GM19239 (cell line): Measurements from ENCODE around the gene PDYN.
A peak's percentile ranks its signal among the peaks of the same experiment; 100 is the strongest.
"Not testable (repeated sequence)": the region's sequence is repeated elsewhere in the genome, so short reads cannot be mapped to it uniquely, and the experiment has no call there.

Source experiments
- DNase-seq: peaks from one replicate; pipeline ENCODE4 v3.0.0; 2011; ENCODE audit warnings: low spot score; ENCODE audit not compliant: insufficient read length
- FAIRE-seq: peaks from 2 replicates; lab custom pipeline; 2011; peaks lifted over from hg19 to GRCh38; lab: Jason Lieb, UNC

Gene PDYN

DNA sequence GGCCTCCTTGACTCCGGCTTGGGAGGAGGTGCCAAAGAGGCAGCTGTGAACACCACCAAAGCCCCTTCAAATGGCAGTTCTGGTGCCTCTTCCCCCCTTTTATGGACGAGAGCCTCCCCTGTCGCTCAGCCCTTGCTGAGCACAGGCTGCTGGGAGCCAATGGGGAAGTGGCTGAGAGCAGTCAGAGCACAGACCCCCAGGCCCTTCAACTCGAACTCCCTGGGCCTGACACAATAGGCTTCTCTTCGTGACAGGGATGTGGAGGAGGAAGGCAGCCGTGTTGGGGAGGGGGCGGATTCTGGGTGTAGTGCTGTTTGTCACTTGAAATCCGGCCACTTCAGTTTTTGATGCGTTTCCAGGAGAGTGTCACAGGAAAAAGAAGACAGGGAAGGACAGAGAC lies at the start of gene PDYN:
Gene PDYN, minus strand, starts transcription at position 73 of the 400 bp plus-strand sequence. CDS start 10,974 bp downstream, outside the sequence.
- DNase-seq, result no peak
- no peak for FAIRE-seq

DNA sequence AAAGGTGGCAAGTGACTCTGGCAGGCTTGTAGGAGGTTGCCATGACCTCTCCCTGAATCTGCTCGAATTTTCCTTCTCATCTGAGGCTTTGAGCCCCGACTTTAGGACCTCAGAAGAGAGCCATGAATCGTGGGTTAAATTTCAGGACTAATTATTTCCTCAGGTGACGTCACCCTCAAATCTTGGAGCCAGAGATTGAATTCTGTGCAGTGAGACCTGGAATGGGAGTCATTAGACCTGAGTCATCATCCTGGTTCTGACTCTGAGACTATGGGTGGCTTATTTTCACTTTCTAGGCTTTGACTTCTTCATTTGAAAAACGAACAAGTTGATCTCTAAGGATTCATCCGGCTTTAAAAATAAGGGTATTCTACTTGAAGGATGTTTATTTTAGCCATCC lies 48.5 kb upstream of the PDYN start:
- no peak for DNase-seq
- no peak for FAIRE-seq

DNA sequence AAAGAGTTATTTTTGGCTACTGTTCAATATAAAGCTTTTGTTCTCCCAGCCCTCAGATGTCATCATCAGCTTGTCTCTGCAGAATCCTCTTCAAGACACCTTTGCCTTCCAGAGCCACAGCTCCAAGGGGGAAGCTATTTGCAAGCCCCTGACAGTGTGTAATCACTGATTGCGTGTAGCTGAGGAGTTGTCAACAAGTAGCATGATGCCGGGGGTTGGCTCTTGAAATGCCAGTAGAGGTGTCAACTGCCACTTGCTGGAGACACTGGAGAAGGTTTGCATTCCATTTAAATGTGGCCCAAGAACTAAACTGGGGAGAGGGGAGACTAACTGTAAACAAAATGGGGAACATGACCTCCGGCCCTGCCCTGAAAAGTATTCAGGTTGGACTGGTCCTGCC lies 44.3 kb upstream of the PDYN start:
- DNase-seq, result no peak
- no peak for FAIRE-seq

DNA sequence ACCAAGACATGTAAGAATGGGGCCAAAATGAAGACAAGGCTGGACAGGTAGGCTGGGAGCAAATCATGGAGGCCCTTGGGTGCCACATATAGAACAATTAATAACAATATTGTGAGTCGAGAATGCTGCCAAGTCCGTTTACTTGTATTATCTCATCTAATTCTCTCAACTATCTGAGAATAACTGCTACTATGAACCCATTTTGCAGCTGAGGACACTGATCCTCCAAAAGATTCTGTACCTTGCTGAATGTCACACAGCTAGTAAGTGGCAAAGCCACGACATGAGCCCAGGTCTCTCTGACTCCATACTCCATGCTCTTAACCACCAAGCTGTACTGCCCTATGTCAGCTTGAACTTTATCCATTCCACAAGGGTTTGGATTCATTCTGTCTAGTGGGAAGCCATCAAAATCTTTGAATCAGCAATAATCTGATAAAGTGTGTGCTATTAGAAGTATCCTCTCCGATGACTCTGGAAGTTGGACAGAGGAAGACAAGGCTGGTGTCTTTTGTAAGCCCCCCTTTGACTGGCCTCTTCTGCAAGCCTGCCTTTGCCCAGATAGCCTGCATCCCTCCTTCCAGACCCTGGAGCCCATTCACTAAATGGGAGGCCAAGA lies 43.5 kb upstream of the PDYN start:
- DNase-seq (no peak), FAIRE-seq (no peak)

DNA sequence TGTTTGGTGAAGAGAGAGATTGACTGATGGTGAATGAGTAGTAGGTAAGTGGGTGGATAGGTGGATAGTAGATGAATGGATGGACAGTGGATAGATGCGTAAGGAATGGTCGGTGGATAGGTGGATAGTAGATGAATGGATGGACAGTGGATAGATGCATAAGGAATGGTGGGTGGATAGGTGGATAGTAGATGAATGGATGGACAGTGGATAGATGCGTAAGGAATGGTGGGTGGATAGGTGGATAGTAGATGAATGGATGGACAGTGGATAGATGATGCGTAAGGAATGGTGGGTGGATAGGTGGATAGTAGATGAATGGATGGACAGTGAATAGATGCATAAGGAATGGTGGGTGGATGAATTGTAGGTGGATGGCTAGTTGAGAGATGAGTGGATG lies 42.5 kb upstream of the PDYN start:
- DNase-seq, FAIRE-seq: not testable (repeated sequence)

DNA sequence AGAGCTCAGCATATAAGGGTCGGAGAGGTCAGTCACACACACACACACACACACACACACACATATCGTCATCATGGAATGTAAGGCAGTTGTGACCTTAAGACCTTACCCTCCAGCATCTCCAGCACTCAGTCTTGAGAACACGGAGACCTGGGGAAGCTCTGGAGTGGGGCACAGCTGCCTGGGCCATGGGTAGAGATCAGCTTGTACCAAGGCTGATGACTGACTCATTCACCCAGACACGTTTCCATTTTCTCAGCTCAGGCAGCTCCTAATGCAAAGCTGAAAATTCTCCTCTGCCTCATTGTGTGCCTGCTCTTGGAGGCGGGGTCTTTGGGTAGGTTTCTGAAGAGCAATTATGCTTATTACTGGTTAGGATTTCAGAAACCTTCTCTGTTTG lies 38.3 kb upstream of the PDYN start:
- no peak for FAIRE-seq

DNA sequence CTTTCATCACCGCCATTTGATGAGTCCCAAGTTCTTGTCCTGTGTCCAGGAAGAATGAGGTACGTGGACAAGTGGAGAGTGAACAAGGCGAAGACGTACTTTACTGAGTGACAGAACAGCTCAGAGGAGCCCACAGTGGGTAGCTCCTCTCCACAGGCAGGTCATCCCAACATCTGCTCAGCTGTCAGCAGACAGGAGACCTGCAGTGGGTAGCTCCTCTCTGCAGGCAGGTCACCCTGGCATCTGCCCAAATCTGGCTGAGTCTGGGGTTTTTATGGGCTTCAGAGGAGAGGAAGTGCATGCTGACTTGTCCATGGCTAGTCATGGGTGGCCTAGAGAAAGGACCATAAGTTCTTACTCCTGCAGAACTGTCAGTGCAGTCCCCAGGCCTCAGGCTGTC lies 32.7 kb upstream of the PDYN start:
- no peak for DNase-seq
- FAIRE-seq, result no peak

More for the DNA sequence above, 38.3 kb upstream of the PDYN start:
- DNase-seq, result no peak

DNA sequence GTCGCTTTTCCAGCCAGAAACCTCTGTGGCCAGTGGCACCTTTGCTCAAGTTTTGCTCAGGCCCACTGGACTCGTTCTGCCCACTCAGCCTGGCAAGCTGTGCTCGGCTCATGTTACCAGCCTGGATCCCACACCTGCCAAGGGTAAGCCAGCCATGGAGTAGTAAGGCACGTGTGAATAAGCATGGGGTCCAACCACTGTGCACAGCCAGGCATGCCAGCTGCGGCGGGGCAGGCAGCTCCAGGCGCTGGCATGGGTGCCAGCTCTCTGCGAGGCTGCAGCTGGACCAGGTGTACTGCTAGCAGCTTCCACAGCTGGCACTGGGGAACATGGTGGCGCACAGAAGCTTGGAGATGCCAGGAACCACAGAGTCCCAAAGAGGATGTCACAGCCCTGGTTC lies 32.1 kb upstream of the PDYN start:
- DNase-seq (no peak), FAIRE-seq (no peak)

DNA sequence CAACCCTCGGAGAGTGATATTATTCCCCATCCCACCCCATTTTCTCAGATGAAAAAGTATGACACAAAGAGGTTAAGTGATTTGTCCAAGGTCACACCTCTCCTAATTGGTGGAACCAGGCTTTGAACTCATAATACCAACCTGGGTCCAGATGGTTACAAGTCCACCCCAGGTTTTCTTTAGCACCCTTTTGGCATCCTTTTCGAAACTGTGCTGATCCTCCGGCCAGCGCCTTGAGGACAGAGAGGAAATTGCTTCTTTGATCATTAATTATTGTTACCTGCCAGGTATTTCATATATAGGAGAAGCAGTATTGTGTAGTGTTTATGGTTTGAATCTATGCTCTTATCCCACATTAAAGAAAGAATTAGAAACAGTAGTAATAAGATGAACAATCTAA lies 29.3 kb upstream of the PDYN start:
- FAIRE-seq, result no peak
- DNase-seq, result no peak

DNA sequence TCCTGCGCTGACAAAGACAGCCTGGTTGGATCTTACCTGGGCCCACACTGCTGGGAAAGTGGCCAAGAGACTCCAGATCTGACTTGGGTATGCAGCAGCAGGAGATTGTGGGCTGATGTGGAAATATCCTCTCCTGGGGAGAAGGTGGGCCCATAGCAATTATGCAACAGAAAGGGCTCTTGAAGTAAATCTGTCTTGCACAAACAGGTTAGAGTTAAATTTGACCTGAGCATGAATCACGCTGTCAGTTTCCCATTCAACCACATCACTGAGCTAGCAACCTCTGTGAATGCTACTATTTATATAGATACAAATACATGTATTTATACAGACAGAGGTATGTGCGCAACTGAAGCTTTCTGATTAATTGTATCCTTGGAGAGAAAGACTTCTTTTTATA lies 28.3 kb upstream of the PDYN start:
- FAIRE-seq (no peak), DNase-seq (no peak)

DNA sequence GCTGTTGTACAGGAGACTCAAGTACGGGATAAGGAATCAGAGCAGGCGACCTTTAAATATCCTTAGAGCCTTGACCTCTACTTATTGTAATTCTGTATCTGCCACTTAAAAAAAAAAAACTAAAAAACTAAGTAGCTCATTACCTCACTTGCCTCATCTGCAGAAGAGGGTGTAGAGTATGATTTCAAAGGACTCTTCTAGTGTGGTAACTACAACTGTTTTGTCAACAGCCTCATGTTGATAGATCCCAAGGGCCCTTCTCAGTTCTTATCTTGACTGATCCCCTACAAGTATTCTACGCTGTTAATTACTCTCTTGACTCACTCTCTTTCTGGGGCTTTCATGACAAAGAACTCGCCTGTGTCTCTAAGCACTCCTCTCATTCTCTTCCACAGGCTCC lies 16.7 kb upstream of the PDYN start:
- FAIRE-seq (no peak), DNase-seq (no peak)

DNA sequence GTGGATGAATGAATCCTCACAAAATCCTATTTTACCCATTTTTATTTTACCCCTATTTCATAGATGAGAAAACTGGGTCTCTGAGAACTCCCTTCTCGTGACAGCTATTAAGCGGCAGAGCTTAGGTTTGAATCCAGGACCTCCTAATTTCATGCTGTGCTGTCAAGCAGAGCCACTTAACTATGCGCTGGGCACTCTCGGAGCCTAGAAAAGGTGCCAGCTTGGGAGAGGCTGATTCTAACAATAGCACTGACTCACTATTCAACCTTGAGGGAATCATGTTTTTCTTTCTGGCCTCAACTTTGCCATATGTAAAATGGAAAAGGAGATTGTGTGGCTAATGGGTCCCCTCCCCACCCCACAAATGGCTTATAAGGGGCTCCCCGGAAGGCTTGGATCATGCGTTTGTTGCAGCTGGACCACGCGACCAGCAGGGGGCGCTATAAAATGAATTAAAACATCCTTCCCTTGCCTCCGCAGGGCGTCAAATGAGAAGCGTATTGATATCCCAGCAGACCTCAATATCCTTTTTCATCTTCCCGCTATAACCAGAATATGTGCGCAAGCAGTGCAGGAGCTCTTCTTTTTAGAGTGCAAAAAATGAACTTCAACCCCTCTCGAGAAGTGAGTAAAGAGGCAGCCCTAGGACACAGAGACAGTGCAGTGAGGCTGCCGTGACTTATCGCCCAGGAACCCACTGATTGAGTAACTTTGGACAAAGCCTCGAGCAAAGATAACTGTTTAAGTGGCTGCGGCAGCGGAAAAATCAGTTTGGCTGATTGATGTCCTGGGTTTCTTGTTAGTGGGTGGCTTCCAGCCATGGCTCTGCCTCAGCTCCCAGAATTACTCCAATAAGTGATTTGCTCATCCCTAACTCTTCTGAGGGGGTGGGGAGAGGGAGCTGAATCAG lies 12.8 kb upstream of the PDYN start:
- FAIRE-seq (peak; percentile 71), DNase-seq (peak; percentile 19)

DNA sequence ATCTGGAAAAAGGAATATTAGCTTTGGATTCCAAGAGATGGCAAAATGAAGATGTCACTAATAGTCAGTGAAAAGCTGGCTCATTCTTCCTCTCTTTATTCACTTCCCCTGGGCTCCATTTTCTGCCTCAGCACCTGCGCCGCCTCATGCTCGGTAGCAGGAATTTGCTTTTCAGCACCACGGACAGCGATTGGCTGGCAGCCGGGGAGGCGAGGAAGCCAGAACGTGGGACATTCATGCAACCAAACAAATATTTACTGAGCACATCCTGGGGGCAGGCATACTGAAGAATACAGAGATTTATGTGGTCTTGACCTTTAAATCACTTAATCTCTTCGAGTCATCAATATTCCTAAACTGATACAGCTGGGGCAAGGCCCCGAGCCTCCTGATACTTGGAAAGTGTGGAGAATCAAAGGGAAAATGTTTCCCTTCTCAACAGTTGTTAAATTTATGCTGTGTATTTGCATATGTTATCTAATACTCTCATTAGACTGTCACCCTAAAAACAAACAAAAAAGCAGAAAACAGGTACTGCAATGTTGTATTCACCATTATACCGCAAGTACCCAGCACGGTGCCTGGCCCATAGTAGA lies 12.1 kb upstream of the PDYN start:
- FAIRE-seq (peak; percentile 64), DNase-seq (peak; percentile 34)

DNA sequence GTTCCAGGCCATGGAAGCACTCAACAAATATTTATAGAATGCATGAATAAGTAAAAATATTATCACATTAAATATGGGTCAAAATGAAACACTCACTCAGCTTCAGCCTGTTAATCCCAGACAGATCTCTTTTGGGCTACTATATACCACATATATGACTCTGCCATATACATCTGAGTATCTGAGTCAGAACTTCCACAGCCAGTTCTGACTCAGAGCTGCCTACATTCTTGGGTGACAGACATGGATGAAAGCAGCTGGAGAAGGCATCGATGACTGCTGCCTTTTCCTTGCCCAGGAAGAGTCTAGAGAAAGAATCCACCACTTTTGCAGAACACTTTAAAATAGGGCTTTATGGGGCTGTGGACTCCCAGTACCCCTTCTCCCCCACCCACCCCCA lies 11.5 kb upstream of the PDYN start:
- DNase-seq (no peak), FAIRE-seq (no peak)

DNA sequence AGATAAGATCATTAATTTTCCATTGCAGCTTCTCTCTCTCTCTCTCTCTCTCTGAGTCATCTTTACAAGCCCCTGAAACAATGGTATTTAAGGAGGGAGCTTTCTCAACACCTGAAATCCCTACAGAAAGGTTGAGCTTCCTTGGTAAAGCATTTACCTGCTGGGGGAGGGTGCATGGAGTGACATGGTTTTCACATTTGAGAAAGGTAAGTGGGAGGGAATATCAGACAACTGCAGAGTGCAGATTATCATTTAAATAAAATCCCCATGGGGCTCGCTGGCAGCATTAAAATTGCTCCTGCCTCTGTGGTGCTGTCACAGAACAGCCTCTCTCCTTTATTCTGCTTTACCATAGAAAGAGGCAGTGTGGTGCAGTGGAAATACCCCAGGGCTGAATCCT lies 10.3 kb upstream of the PDYN start:
- no peak for FAIRE-seq

DNA sequence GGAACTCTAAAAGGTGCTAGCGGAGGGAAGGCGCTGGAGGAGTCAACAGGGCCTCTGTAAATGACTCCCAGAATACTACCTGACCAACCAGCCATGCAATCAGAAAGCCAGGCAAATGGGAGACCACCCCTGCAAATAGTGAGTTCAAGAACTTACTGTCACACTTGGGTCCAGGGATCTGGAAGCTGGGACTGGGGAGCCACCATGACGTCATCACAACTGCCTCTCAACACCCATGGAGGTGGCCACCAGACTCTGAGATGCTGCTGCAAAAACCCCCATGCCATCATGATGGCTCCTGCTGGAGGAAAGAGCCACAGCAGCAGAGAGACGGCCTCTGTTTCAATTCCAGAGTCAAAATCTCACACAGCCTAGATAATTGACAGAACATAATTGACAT lies 8.5 kb upstream of the PDYN start:
- FAIRE-seq (no peak), DNase-seq (no peak)

More for the DNA sequence above, 10.3 kb upstream of the PDYN start:
- no peak for DNase-seq

DNA sequence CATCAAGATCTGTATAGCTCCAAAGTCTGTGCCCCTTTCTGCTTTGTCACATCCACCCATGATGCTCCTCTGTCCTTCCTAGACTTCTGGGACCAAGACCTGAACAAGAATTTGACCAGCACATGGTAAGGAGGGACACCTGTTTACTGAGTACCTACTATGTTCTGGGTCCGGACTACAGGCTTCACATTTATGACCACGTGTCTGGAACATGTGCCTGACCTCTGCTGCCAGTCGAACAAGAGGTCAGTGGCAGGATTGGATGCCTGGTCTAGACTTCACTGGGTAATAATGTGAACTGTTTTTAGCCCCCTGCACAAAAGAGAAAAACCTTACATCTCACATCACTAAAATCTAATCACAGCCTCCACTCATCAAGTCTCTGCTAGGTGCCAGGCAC lies 7.3 kb upstream of the PDYN start:
- FAIRE-seq, result no peak

DNA sequence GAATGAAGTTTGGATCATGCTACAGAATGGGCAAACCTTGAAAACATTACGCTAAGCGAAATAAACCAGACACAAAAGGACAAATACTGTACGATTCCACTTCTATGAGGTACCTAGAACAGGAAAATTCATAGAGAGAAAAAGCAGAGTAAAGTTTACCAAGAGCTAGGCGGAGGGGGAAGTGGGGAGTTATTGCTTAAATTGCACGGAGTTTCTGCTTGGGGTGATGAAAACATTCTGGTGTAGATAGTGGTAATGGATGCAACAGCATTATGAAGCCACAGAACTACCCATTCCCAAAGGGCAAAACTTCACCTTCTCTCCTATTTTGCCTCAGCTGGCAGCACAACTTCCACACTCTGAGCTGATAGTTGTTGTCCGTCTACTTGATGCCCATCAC lies 6.4 kb upstream of the PDYN start:
- DNase-seq (no peak), FAIRE-seq (no peak)

More for the DNA sequence above, 7.3 kb upstream of the PDYN start:
- no peak for DNase-seq

DNA sequence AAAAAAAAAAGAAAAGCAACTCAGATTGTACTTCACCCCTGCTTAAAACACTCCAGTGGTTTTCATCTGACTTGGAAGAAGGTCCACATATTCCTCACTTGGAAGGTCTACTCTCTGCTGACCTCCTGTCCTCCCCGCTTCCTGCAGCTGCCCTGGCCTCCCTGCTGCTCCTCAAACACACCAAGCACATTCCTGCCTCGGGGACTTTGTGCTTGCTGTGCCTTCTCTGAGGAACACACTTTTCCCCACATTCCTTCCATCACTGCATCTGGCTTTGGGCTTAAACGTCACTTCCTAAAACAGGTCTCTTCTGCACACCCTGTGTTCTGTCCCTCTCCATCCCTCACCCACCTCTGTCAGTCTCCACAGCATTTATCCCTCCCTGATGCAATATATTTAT lies 4.9 kb upstream of the PDYN start:
- FAIRE-seq (no peak), DNase-seq (no peak)

DNA sequence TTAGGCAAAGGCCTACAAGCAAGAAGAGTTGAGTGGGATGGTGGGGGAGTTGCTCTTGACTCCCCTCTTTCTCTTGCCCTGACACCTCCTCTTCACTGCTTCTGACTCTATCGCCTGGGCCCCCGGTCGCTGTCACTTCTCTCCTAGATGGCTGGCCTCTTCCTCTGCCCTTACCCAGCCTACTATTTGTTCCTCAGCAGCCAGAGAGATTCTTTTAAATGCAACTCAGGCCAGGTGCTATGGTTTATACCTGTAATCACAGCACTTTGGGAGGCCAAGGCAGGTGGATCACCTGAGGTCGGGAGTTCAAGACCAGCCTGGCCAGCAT lies 4.3 kb upstream of the PDYN start:
- FAIRE-seq (no peak), DNase-seq (no peak)

DNA sequence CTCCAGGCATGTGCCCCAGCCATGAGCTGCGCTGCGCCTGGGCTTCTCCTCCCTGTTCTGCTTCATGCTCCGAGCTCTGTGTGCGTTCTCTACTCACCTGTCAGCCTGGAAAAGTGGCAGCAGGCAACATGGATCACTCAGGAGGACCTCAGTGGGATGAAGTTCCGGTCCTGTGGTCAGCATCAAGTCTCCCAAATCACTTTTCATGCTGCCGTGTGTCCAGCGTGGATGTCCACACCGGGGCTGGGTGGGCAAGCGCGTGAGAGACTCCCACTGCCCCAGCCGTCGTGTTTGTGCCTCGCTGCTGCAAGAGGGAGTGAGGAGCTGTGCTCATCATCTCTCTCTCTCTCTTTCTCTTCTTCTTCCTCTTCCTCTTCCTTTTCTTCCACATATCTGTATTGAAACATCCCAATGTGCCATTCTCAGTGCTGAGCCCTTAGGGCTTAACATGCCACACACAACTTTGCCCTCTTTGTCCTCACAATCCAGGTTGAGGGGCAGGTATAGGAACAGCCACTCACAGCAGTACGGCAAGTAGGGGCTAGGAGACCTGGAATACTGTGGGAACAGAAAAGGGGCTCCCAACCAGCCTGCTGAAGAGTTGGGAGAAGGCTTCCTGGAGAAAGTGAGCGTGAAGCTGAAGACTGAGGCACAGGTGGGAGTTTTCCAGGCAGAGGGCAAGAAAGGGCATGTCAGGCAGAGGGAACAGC lies 3.8 kb upstream of the PDYN start:
- FAIRE-seq, result no peak
- DNase-seq, result no peak
